DND-41 (cell line): ENCODE results near the gene TSPYL2.

ENCODE experiments used
- CTCF ChIP-seq: IDR thresholded peaks from 2 replicates; pipeline ENCODE4 v1.5.1; 2012; ENCODE audit warnings: borderline replicate concordance, low read length, moderate library complexity, mild to moderate bottlenecking; ENCODE audit not compliant: poor library complexity, severe bottlenecking; ENCODE audit errors: extremely low read depth
- EZH2 ChIP-seq: IDR thresholded peaks from 3 replicates; pipeline ENCODE4 v1.6.1; 2012; ENCODE audit warnings: borderline replicate concordance, low read depth, mild to moderate bottlenecking, moderate library complexity, low read length, inconsistent platforms; ENCODE audit not compliant: severe bottlenecking

DNA sequence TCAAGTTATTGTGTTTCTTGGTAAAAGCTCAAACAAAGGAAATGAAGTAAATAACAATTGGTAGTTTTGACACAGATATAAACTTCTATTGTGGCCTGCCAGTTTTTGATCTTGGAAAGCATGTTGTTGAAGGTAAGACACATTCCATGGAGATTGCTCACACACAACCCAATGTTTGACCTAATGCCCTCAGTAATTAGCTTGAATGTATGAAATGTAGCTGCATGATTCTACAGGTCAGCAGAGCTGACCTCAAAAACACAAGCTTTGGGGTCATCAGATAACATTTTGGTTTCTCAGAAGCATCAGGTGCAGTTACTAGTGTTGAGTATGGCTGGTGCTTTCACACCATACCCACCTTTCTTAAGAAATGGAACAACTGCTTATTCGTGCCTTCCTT is 17.1 kb upstream of the TSPYL2 start:
- TF ChIP-seq CTCF (no peak), EZH2 (no peak)
